Measurements from ENCODE around the gene PABPC3.

Gene PABPC3

GRCh38 chr13:25095851-25096453, at the start of gene PABPC3:
Gene PABPC3, plus strand, starts transcription at chr13:25096136. Its CDS starts 63 bp downstream, at chr13:25096199.
- ATAC-seq: no peak

DNA sequence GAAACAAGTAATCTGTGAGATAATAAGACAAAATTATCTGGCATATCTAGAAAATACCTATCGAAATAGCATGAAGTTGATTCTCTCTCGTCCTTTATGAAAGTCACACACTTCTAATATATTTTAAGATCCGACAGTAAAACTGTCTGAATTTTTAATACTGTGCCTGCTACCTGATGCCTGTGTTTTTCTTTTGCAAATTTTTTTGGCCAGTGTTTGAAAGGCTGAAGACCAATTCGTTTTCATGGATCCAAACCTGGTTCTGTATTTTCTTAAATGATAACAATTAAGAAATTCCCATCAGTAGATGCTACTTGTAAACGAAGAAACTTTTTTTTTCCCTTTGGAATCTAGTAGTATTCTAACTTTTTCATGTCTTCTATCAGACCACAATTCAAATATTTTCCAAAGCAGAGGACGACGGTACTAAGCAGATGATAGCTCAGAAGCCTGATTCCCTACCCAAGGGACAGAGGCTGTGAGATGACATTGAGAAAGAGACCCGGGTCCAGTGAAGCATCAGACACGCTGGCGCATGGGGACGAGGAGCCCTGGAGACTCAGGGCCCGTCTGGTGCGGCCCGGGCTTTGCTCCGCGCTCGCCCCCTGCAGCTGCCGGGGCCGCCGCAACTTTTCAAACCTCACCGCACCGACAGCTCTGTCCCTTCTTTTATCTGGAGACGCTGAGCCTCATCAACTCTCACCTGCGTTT, 49.5 kb upstream of the PABPC3 start:
- no peak for ATAC-seq

DNA sequence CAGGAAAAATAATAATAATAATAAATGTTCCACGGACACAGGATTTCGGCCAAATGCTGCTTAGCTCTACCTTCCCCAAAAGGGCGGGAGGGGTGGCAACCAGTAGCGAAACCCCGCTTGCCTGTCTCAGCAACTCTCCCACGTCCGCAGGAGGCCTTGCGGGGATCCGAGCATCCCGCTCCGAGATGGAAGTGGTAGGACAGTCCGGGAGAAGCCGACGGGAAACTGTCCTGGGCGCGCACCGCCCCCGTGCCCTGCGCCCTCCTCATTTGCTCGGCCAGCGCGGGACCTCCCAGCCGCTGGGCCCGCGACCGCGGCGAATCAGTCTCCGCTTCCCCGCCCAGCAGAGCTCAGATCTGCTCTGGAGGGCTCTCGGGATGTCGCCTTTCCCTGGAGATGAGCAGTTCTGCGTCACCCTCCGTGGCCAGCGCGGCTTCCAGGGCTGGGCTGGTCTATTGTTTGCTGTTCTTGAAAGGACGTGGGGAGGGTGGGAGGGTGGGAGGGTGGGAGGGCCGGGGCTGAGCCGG, 48.9 kb upstream of the PABPC3 start:
- no peak for ATAC-seq

- no peak for ATAC-seq
These were observed 44.9 kb upstream of the PABPC3 start for GRCh38 chr13:25051065-25051464.

GRCh38 chr13:25059166-25059565, 36.8 kb upstream of the PABPC3 start:
- ATAC-seq: no peak

DNA sequence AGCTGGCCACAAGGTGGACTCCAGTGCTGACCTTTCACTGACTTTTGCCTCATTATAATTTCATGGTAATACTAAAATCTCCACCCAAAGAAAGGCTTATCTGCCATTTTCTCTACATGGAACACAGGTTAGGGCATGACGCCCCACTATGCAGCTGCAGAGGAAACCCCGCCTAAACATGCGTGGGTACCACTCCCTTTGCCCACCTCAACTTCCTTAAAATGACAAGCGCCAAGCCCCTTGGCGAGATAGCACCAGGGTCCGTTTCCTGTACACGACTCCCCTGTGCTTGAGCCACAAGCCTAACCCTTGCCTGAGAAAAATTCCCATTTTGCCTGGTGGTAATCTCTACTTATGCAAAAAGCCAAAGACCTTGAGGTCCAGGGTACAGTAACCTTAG, 36.0 kb upstream of the PABPC3 start:
- no peak for ATAC-seq

GRCh38 chr13:25062479-25062878, 33.5 kb upstream of the PABPC3 start:
- ATAC-seq: no peak

- ATAC-seq: no peak
These were observed 31.5 kb upstream of the PABPC3 start for GRCh38 chr13:25064396-25064795.

GRCh38 chr13:25065974-25066770, 29.8 kb upstream of the PABPC3 start:
- ATAC-seq: no peak

DNA sequence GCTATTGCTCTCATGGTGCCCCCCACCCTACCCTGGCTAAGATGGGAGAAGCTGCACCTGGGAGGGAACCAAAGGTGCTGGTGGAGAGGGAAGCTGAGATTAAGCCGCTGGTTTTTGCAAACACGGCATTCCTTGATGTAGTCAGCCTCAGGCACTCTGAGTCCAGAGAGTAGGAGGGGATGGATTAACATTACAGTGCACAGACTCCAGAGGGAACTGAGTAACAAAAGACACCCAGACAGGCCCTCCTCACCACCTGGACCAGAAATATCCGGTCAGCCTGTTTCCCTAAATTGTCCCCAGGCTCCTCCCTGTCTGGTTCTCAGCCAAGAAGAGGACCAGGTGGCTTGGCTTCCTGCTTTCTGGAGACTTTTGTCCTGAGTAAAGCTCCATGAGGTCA, 28.9 kb upstream of the PABPC3 start:
- no peak for ATAC-seq

- no peak for ATAC-seq
These were observed 27.1 kb upstream of the PABPC3 start for GRCh38 chr13:25068810-25069209.

GRCh38 chr13:25069236-25069635, 26.7 kb upstream of the PABPC3 start:
- ATAC-seq: no peak

DNA sequence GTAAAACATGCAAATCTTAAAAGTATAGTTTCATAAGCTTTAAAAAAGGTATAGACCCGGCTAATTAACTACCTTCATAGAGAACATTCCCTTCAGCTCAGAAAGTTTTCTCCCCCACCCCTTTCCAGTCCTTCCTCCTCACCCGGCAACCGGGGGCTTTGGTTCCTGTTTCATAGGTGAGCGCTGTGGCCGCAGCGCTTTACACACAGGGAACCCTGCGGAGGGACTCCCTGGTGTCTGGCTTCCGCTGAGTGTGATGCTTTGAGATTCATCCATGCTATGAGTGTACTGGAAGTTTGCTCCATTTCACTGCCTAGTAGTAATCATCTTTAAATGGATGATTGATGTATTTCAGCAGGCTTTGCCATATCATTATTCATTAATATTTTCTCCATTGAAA, 26.0 kb upstream of the PABPC3 start:
- ATAC-seq: no peak

DNA sequence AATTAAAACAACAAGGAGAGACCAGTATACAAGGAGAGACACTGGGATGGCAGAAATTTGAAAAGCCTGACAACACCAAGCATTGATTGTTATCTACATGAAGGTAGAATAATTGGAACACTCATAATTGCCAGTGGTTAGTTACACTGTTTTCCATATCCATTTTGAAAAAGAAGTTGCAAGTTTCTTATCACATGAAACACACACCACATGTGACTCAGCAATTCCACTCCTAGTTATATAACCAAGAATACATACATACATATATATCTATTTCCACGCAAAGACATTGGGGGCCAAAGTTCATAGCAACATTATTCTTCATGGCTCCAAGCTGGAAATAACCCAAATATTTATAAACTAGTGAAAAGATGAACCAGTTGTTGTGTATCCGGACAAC, 15.2 kb upstream of the PABPC3 start:
- no peak for ATAC-seq

- no peak for ATAC-seq
These were observed 11.8 kb upstream of the PABPC3 start for GRCh38 chr13:25084096-25084495.

- ATAC-seq: no peak
These were observed 10.7 kb upstream of the PABPC3 start for GRCh38 chr13:25085125-25085742.

GRCh38 chr13:25088562-25089221, 7.2 kb upstream of the PABPC3 start:
- no peak for ATAC-seq

- no peak for ATAC-seq
These were observed 1.5 kb downstream of the PABPC3 start for GRCh38 chr13:25097426-25097825.

DNA sequence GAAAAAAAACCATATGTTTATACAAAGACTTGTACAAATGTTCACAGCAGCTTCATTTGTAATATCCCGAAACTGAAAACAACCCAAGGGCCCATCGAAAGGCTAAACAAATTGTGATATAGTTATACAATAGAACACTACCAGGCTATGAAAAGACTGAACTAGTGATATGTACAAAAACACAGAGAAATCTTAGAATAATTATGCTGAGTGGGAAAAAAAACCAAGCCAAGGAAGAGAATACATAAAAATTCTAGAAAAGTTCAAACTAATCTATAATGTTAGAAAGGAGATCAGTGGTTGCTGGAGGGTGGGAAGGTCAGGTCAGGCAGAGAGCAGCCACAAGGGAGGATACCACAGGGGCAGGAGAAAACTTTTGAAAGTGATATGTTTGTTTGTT, 7.8 kb downstream of the PABPC3 start:
- no peak for ATAC-seq

- no peak for ATAC-seq
These were observed 13.4 kb downstream of the PABPC3 start for GRCh38 chr13:25109341-25109740.

GRCh38 chr13:25110956-25111584, 15.1 kb downstream of the PABPC3 start:
- no peak for ATAC-seq

DNA sequence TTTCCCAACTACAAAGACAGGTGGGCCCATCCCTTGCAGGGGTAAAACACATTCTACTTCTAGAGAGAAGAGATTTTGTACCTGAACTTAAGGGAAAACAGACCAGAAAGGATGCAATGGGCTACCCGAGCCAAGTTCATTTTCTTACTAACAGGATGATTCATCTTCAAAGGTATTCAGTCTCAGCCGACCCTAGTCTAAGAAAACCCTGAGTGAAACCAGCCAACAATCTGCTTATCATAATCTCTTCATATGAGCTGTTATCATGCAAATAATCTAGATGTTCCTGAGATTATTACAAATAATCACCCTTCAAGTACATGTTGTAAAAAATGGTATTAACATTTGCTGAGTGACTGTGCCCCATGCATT, 15.6 kb downstream of the PABPC3 start:
- ATAC-seq: no peak
